ENCODE data around the gene CLDN34.
A peak's percentile ranks its signal among the peaks of the same experiment; 100 is the strongest.

The CLDN34 gene

DNA sequence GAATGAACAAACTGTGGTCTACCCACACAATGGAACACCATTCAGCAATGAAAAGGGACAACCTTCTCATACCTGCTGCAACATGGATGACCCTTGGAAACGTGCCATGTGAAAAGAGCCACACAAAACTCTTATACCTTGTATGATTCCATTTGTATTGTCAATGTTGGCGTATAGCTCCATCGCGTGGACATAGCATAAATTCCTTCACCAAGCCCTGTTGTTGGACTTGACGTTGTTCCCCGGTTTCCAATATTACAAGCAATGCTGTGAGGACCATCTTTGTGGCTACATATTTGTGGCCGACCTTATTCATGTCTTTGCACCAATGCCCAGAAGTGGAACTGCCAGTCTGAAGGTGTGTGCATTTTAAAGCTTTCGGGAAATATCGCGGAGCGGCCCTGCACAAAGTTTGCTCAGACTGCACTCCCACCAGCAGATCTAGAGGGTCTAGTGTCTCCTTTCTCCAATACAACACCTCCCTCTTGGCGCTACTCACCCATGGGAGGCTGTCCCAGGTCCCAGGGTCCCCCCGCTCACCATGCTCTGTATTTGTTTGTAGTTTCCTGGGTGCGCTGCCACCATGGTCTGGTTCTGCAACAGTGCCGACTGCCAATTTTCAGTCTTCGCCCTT is at the start of gene CLDN34:
TSS of gene CLDN34 (plus strand) at position 584 of the 634 bp plus-strand sequence. CDS start at position 584, 0 bp downstream.
- DNase-seq = no peak

DNA sequence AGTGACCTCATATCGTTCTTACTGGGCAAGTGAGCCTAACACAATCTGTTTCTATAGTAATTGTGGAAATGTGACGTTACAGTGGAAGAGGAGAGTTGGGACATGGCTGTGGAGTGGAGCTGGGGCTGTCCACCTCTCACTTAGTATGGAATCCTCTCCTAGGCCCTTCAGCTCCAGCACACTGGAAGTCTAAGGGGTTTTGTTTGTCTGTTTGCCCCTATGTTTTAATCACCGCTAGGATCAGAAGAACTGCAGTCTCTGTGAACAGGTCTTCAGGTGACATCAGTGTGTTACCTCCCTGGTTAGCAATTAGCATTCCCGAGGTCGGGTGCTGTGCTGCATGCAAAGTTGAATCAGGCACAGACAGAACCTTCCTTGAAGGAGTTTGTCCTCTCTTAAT is 49.3 kb upstream of the CLDN34 start:
- DNase-seq = no peak

- DNase-seq = no peak
Measured at GRCh38 chrX:9919632-9920172, 47.5 kb upstream of the CLDN34 start.

- DNase-seq = no peak
Measured at GRCh38 chrX:9921407-9921806, 45.8 kb upstream of the CLDN34 start.

DNA sequence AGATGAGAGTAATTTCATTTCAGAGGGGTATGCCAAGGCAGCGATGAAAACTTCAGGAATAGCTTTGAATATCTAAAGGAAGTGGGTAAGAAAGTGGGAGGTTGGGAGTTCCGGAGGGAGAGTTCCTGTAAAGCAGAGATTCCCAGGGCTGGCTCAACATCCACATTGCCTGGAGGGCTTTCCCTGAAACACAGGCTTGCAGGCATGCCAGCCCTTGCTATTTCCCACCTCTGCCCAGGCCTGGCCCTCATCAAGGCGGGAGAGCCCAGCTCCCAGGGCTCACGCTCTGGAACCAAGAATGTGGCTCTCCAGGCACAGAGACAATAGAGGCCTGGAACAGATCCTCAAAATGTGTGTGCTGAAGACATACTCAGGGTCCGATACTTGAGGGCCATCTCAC is 43.8 kb upstream of the CLDN34 start:
- DNase-seq = no peak

- no peak for DNase-seq
Measured at GRCh38 chrX:9926002-9926401, 41.2 kb upstream of the CLDN34 start.

DNA sequence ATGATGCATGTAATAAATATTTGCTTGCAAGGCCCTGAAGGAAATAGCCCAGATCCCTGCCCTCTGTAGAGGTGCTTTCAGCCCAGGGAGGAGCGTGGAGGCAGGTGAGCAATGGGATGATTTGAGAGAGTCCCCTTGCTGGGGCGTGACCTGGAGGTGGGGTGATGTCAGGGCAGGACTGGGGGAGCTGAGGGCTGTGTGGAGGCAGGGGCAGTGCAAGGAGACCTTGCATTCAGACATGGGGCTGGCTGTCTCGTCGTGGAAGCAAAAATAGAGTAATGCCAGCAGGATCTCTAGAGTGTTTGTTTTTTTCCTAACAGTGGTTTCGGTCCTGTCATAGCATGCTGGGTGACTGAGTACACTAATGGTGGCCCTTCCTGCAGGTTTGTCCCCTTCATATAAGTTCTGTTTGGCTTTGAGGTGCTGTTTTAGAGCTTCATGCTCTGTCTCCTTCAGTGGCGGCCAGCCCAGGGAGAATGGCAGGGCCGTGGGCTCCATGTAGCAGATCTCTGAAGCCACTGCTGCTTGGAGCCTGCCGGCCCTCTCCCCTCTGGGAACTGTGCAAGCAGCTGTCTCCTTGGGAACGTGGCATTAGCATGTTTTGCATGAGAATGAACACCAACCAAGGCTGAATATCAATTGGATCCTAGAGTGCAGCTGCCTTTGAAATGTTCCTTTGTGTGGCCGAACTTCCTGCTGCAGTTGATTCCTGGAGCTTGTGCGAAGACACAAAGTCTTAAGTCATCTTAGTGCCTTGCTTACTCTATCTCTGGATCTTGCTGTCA is 39.3 kb upstream of the CLDN34 start:
- DNase-seq = no peak

- DNase-seq = no peak
Measured at GRCh38 chrX:9935436-9935835, 31.7 kb upstream of the CLDN34 start.

GRCh38 chrX:9937761-9938160 is 29.4 kb upstream of the CLDN34 start:
- DNase-seq = no peak

DNA sequence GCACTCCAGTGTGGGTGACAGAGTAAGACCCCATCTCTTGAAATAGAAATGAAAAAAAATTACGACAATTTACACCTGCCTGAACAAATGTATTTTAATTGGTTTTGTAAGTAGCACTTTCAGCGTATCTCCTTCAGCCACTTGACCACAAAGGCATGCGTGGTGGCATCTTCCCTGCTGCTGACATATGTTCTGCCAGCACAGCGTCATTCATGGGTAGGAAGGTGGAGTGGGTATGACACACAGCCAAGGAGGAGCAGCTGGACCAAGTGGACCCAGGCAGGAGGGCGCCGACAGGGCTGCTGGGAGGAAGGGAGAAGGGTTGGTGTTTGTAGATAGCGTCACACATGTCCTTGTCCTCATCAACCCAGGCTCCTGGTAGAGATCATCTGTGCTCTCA is 28.6 kb upstream of the CLDN34 start:
- DNase-seq = no peak

DNA sequence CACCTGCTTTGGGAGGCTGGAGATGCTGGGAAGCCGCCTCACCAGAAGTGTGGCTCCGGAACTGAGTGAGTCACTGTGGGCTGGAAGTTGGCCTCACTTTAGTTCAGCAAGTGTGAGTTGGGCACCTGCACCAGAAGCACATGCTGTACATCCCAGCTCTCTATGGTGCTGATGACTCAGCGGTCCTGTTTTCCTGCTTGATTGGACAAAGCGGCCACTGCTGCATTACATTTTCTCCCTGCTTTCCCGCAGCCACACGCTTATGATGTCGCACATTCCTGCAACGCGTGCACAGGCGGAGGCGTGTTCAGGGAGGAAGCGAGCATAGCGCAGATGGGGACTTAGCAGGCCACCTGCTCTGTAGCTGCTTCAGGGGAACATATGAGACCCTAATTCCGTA is 26.7 kb upstream of the CLDN34 start:
- peak in 1 of 3 donors; percentile 1 for DNase-seq

GRCh38 chrX:9942086-9942485 is 25.1 kb upstream of the CLDN34 start:
- DNase-seq = peak; percentile 56 to 65 (median 57)

- no peak for DNase-seq
Measured at GRCh38 chrX:9943420-9943819, 23.7 kb upstream of the CLDN34 start.

- DNase-seq = no peak
Measured at GRCh38 chrX:9947131-9947794, 19.9 kb upstream of the CLDN34 start.

- DNase-seq = no peak
Measured at GRCh38 chrX:9948406-9948805, 18.8 kb upstream of the CLDN34 start.

- no peak for DNase-seq
Measured at GRCh38 chrX:9952300-9952699, 14.9 kb upstream of the CLDN34 start.

GRCh38 chrX:9953396-9953795 is 13.8 kb upstream of the CLDN34 start:
- peak in 2 of 3 donors; percentile 2 to 18 for DNase-seq

DNA sequence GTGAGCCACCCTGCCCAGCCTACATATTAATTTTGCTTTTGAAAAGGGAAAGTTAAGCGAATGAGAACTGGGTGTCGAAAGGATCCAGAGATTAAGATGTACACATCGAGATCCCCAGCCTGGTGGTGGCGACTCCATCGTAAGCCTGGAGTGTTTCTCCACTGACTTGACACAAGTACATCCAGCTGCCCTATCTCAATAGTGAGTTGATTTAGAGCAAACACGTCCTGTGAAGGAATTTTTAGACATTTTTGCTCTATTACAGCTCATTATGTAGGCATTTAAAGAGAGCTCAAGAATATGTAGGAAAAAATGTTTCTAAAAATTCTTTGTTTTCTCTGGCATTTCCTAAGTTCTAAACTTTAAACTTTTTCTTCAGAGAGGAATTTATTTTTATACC is 11.7 kb upstream of the CLDN34 start:
- DNase-seq = no peak

GRCh38 chrX:9957743-9958142 is 9.4 kb upstream of the CLDN34 start:
- DNase-seq = no peak

GRCh38 chrX:9958183-9958582 is 9.0 kb upstream of the CLDN34 start:
- no peak for DNase-seq

DNA sequence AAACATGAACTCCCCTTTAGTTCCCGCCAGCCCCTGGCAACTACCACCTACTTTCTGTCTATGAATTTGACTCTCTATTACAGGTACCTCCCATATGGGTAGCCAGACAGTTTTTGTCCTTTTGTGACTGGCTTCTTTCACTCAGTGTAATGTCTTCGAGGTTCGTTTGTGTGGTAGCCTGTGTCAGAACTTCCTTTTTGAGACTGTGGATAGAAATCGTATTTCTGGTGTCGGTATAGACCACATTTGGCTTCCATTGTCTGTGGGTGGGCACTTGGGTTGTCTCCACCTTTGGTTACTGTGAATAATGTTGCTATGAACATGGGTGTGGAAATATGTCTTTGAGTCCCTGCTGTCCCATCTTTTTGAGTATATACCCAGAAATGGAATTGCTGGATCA is 5.4 kb upstream of the CLDN34 start:
- no peak for DNase-seq

GRCh38 chrX:9977635-9978034 is 10.5 kb downstream of the CLDN34 start:
- DNase-seq = no peak

DNA sequence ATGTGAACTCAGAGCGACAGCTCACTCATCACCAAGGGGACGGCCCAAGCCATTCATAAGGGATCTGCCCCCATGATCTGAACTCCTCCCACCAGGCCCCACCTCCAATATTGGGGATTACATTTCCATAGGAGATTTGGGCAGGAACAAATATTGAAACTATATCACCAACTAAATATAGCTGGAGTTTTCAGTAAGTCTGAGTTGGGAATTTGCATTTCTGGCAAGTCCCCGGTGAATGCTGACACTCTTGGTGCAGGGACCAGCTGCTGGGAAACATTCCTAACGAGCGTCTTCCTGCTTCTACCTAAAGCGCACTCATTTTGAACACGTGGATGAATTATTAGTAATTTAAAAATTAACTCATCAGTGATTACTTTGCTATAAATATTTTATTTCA is 13.2 kb downstream of the CLDN34 start:
- DNase-seq = peak in 2 of 3 donors; percentile 36 to 56

DNA sequence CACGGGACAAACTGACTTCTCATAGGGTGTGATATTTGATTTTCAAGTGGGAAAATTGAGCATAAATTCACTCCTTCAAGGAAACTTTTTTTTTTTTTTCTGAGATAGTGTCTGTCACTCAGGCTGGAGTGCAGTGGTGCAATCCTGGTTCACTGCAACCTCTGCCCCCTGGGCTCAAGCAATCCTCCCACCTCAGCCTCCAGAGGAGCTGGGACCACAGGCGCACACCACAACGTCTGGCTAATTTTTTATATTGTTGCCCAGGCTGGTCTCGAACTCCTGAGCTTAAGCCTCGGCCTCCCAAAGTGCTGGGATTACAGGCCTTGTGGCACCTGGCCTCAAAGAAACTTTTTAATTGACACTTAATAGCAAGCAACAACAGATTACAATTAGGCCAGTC is 13.8 kb downstream of the CLDN34 start:
- DNase-seq = no peak

All from suppressor macrophage treated with lipopolysaccharide for 1 hour (primary cell).